Peyer's patch (tissue), 4 donors: ENCODE data around the gene SLC26A2.

Source experiments
- POLR2A ChIP-seq, 2 donors: fragments of 450-650 bp; IDR thresholded peaks; one replicate each; pipeline ENCODE4 v1.5.1; 2017; ENCODE audit warnings: antibody characterized with exemption in 2 of 2, mild to moderate bottlenecking in 2 of 2, moderate library complexity in 2 of 2
- TF ChIP-seq, protein P1 (sequence below), 6 experiments: fragments of 450-650 bp in 4 of 6; fragments of 200-600 bp in 2 of 6; sonication (generic) in 1 of 6; IDR thresholded peaks; one replicate each; pipeline ENCODE4 v1.5.1; 2017 to 2019; ENCODE audit warnings: antibody characterized with exemption in 6 of 6, mild to moderate bottlenecking in 3 of 6, moderate library complexity in 1 of 6

DNA sequence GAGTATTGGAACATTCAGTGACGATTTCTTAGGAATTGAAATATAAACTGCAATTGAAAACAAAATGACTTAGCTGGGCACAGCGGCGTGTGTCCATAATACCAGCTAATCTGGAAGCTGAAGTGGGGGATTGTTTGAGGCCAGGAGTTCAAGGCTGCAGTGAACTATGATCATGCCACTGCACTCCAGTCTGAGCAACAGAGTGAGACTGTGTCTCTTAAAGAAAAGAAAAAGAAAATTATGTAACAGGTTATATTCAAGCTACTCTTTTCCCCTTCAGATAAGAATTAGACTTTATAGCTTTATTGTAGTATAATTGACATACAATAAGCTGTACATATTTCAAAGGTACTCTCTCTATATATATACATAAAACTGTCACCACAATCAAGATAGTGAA lies 6.4 kb downstream of the SLC26A2 start:
- TF ChIP-seq, protein P1, sequence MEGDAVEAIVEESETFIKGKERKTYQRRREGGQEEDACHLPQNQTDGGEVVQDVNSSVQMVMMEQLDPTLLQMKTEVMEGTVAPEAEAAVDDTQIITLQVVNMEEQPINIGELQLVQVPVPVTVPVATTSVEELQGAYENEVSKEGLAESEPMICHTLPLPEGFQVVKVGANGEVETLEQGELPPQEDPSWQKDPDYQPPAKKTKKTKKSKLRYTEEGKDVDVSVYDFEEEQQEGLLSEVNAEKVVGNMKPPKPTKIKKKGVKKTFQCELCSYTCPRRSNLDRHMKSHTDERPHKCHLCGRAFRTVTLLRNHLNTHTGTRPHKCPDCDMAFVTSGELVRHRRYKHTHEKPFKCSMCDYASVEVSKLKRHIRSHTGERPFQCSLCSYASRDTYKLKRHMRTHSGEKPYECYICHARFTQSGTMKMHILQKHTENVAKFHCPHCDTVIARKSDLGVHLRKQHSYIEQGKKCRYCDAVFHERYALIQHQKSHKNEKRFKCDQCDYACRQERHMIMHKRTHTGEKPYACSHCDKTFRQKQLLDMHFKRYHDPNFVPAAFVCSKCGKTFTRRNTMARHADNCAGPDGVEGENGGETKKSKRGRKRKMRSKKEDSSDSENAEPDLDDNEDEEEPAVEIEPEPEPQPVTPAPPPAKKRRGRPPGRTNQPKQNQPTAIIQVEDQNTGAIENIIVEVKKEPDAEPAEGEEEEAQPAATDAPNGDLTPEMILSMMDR (IDR thresholded peaks at IDR 0.05) = no peak
- no peak for TF ChIP-seq POLR2A (IDR thresholded peaks at IDR 0.05)
